Astrocyte (in vitro differentiated cells and primary cell): Measurements from ENCODE around the gene OPTN.

ENCODE experiments used
- CTCF ChIP-seq: IDR thresholded peaks from 2 replicates; pipeline ENCODE4 v1.5.1; 2011; ENCODE audit warnings: low read depth, mild to moderate bottlenecking, inconsistent platforms, low read length, moderate library complexity; ENCODE audit not compliant: insufficient read depth
- EZH2 ChIP-seq: IDR thresholded peaks from 2 replicates; pipeline ENCODE4 v1.6.1; 2012; ENCODE audit warnings: mild to moderate bottlenecking, low read length, inconsistent platforms; ENCODE audit not compliant: insufficient read depth

- TF ChIP-seq EZH2 (no peak), CTCF (no peak)
Measured at GRCh38 chr10:13146379-13146778, 46.4 kb downstream of the OPTN start.
